Fibroblast of skin of left biceps (primary cell): ENCODE measurements around the gene CSK.

ENCODE experiments used
- DNase-seq, 2 experiments: peaks; one replicate each; pipeline ENCODE4 v3.0.0-alpha.2; 2013; ENCODE audit warnings: low read depth in 2 of 2

The CSK gene

GRCh38 chr15:74801311-74801997 is 19.6 kb downstream of the CSK start:
- no peak for DNase-seq

GRCh38 chr15:74802290-74802689 is 20.4 kb downstream of the CSK start:
- no peak for DNase-seq

DNA sequence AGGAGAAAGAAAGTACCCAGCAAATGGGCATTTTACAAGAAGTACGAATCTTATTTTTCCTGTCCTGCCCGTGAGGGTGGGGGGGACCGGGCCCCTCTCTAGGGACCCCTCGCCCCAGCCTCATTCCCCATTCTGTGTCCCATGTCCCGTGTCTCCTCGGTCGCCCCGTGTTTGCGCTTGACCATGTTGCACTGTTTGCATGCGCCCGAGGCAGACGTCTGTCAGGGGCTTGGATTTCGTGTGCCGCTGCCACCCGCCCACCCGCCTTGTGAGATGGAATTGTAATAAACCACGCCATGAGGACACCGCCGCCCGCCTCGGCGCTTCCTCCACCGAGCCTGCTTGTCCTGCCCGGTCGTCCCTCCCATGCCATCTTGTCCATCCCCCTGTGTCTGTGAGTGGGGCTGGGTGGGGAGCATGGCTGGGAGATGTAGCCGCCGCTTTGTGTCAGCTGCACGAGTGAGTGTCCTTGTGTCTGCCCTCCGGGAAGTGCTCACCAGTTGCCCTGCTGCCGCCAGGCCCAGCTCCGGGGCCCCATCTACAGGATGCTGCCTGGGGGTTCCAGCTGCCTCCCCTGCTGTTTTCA is 21.1 kb downstream of the CSK start:
- DNase-seq = no peak

- DNase-seq = no peak
Observed at GRCh38 chr15:74804935-74805334, 23.1 kb downstream of the CSK start.

DNA sequence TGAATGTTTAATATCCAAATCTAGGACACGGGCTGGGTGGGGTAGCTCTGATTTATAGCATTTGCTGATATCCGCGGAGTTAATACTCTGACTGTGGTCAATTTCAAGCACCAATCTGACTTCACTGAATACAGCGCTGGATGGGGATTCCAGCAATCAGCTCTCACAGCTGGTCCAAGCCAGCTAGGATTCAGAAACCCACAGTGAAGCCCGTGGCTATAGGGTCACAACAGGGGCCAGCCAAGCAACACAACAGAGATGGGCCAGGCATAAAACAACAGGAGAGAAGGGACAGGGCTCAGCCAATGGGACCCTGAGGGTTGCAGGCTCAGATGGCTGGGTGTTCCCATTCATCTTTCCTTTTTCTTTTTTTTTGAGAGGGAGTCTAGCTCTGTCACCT is 25.4 kb downstream of the CSK start:
- no peak for DNase-seq

- no peak for DNase-seq
Observed at GRCh38 chr15:74808078-74808839, 26.4 kb downstream of the CSK start.

DNA sequence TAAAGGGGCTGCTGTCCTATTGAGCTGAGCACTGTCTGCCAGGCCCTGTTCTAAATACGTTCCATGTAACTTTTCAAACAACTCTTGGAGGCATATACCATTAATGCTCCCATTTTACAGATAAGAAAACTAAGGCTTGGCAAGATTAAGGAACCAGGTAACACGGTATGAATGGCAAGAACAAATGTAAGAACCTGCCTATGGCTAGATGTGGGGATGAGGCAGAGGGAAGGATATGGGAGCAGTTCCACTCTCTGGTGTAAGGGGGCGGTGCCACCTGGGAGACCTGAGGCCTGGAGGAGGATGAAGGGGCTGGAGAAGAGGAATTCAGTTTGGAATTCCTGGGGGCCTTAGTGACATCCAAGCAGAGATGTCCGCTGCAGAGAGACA is 27.0 kb downstream of the CSK start:
- DNase-seq = no peak

GRCh38 chr15:74809242-74809641 is 27.4 kb downstream of the CSK start:
- no peak for DNase-seq

GRCh38 chr15:74809956-74810355 is 28.1 kb downstream of the CSK start:
- no peak for DNase-seq

- DNase-seq = no peak
Observed at GRCh38 chr15:74812533-74812932, 30.7 kb downstream of the CSK start, which contains the start of gene LMAN1L. TSS of gene LMAN1L (plus strand) at chr15:74812835. CDS start at chr15:74812855, 20 bp downstream.

GRCh38 chr15:74815121-74815934 is 33.4 kb downstream of the CSK start:
- DNase-seq = no peak

DNA sequence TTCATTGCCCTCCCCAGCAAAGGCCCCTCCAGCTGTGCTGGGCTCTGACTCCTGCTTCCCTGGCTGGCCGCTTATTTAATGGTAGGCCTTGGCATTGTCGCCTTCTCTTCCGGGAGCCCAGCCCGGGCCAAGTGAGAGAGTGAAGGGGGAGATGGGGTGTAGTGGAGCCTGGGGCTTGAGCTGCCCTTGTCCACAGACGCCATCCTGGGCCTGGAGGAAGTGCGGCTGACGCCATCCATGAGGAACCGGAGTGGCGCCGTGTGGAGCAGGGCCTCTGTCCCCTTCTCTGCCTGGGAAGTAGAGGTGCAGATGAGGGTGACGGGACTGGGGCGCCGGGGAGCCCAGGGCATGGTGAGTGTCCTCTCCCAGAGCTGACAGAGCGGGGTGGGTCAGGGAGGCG is 34.1 kb downstream of the CSK start:
- DNase-seq = no peak

DNA sequence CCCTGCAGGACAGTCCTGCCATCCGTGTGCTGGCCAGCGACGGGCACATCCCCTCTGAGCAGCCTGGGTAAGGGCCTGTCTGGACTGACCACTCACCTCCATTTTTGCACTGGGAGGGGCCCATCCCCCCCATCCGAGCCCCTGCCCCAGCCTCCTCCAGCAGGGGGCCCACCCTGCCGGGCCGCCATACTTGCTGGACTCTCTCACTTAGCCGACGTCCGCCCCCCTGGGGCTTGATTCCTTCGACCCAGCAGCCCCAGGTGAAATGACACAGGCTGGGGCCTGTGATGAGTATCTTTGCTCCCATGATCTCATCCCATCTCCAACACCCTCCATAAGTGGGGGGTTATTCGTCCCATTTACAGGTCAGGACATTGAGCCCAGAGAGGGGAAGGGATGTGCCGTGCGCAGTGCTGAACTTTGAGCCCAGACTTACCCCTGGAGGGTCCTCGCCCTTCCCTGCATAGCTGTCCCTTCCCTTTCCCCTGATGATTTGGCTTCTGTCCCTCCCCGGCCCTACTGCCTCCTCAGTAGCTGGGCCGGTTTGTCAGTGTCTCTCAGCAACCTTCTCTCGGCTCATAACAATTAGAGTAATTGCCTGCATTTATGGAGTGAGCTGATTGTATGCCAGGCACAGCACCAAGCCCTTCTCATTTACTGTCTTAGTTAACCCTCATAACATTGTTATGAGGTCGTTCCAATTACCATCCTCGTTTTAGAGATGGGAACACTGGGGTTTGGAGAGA is 34.9 kb downstream of the CSK start:
- no peak for DNase-seq

GRCh38 chr15:74817370-74817737 is 35.5 kb downstream of the CSK start:
- no peak for DNase-seq

GRCh38 chr15:74820056-74820455 is 38.2 kb downstream of the CSK start:
- no peak for DNase-seq

GRCh38 chr15:74821091-74821789 is 39.4 kb downstream of the CSK start:
- no peak for DNase-seq

GRCh38 chr15:74821790-74822158 is 39.9 kb downstream of the CSK start:
- DNase-seq = no peak

GRCh38 chr15:74822233-74822632 is 40.4 kb downstream of the CSK start:
- DNase-seq = no peak

DNA sequence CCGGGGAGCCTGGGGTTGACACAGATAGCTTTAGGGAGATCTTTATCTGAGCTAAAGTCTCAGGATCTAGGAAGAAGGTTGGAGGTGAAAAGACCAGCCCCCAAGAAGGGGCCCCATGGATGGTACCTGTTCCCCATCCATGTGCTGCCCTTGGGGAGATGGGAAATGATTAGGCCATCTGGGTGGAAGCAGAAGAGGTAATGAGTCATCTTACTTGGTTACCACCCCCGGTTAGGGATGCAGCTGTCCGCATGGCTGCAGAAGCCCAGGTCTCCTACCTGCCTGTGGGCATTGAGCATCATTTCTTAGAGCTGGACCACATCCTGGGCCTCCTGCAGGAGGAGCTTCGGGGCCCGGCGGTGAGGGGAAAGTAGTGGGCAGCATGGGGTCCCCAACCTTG is 41.4 kb downstream of the CSK start:
- DNase-seq = no peak

- no peak for DNase-seq
Observed at GRCh38 chr15:74824976-74825375, 43.1 kb downstream of the CSK start.

GRCh38 chr15:74825866-74826265 is 44.0 kb downstream of the CSK start:
- DNase-seq = no peak
